NCI-H128 (cell line): Measurements from ENCODE around the gene VAV2.
A peak's percentile ranks its signal among the peaks of the same experiment; 100 is the strongest.

Experiments
- DNase-seq: peaks from one replicate; lab custom pipeline; 2025; ENCODE audit not compliant: unreplicated experiment; lab: John Stamatoyannopoulos, UW

VAV2 gene

GRCh38 chr9:133791069-133791468, 201.1 kb downstream of the VAV2 start:
- no peak for DNase-seq

GRCh38 chr9:133789778-133790177, 202.3 kb downstream of the VAV2 start:
- no peak for DNase-seq

- no peak for DNase-seq
These were observed 203.1 kb downstream of the VAV2 start for GRCh38 chr9:133788819-133789717.

GRCh38 chr9:133788045-133788818, 203.9 kb downstream of the VAV2 start:
- no peak for DNase-seq

GRCh38 chr9:133787754-133788025, 204.4 kb downstream of the VAV2 start:
- DNase-seq = no peak

GRCh38 chr9:133786907-133787753, 205.0 kb downstream of the VAV2 start:
- DNase-seq = no peak

GRCh38 chr9:133786371-133786753, 205.8 kb downstream of the VAV2 start:
- no peak for DNase-seq

- no peak for DNase-seq
These were observed 206.3 kb downstream of the VAV2 start for GRCh38 chr9:133785753-133786370.

GRCh38 chr9:133784731-133785561, 207.2 kb downstream of the VAV2 start:
- no peak for DNase-seq

- no peak for DNase-seq
These were observed 208.8 kb downstream of the VAV2 start for GRCh38 chr9:133783331-133783731.

- DNase-seq = peak; percentile 32
These were observed 209.7 kb downstream of the VAV2 start for GRCh38 chr9:133782157-133783130.

- DNase-seq = no peak
These were observed 210.3 kb downstream of the VAV2 start for GRCh38 chr9:133781828-133782135.

GRCh38 chr9:133780962-133781827, 210.9 kb downstream of the VAV2 start:
- DNase-seq = no peak

GRCh38 chr9:133780404-133780945, 211.6 kb downstream of the VAV2 start:
- DNase-seq = no peak

GRCh38 chr9:133779516-133780403, 212.4 kb downstream of the VAV2 start:
- no peak for DNase-seq

- no peak for DNase-seq
These were observed 213.0 kb downstream of the VAV2 start for GRCh38 chr9:133779081-133779480.
